OCI-LY3 (cell line): ENCODE data around the gene CD33.
A peak's percentile ranks its signal among the peaks of the same experiment; 100 is the strongest.

Experiments
- H2AFZ ChIP-seq: fragments of 200-600, 300-600 bp; shearing (Covaris generic); 2 replicates; pipeline ENCODE4 v1.6.0; 2014; ENCODE audit warnings: antibody characterized with exemption, low read depth, low read length
- H3K27ac ChIP-seq: fragments of 200-600, 300-600 bp; sonication (generic); 2 replicates; pipeline ENCODE4 v1.5.1; 2014; ENCODE audit warnings: mild to moderate bottlenecking, low read length, moderate library complexity, mixed read lengths
- H3K27me3 ChIP-seq: fragments of 200-600, 300-600 bp; sonication (generic); 2 replicates; pipeline ENCODE4 v1.6.1; 2014; ENCODE audit warnings: low read depth, low read length, mixed read lengths
- H3K36me3 ChIP-seq: fragments of 200-600, 300-600 bp; sonication (generic); replicated peaks from 2 replicates; pipeline ENCODE3; 2014; ENCODE audit warnings: low read depth, low read length, mixed read lengths
- H3K4me1 ChIP-seq: fragments of 300-600, 200-600 bp; sonication (generic); 2 replicates; pipeline ENCODE4 v1.6.1; 2014; ENCODE audit warnings: low read length, mixed read lengths
- H3K4me2 ChIP-seq: fragments of 200-600, 300-600 bp; sonication (generic); 2 replicates; pipeline ENCODE4 v1.6.1; 2014; ENCODE audit warnings: low read length, mixed read lengths
- H3K4me3 ChIP-seq: fragments of 300-600, 200-600 bp; sonication (generic); 2 replicates; pipeline ENCODE4 v1.5.1; 2014; ENCODE audit warnings: antibody characterized with exemption, mild to moderate bottlenecking, low read length, moderate library complexity
- H3K79me2 ChIP-seq: fragments of 300-600, 200-600 bp; shearing (Covaris generic); 2 replicates; pipeline ENCODE4 v1.6.1; 2014; ENCODE audit warnings: mild to moderate bottlenecking, low read length, mixed read lengths
- H3K9ac ChIP-seq: fragments of 300-600, 200-600 bp; shearing (Covaris generic); 2 replicates; pipeline ENCODE4 v1.6.0; 2014; ENCODE audit warnings: mild to moderate bottlenecking, low read length, moderate library complexity
- H3K9me3 ChIP-seq: fragments of 200-600, 300-600 bp; shearing (Covaris generic); 2 replicates; pipeline ENCODE4 v1.6.1; 2014; ENCODE audit warnings: low read length, mixed read lengths; ENCODE audit not compliant: insufficient read depth
- H4K20me1 ChIP-seq: fragments of 200-600, 300-600 bp; sonication (generic); 2 replicates; pipeline ENCODE4 v1.6.1; 2016; ENCODE audit warnings: low read length, mixed read lengths; ENCODE audit not compliant: insufficient read depth
- EZH2phosphoT487 ChIP-seq: fragments of 200-600 bp; shearing (Covaris generic); IDR thresholded peaks from 2 replicates; pipeline ENCODE4 v1.6.1; 2018; ENCODE audit warnings: antibody characterized with exemption, mixed run types, low read depth
- TF ChIP-seq, protein P1 (sequence below): fragments of 200-600, 300-600 bp; sonication (generic); IDR thresholded peaks from 2 replicates; pipeline ENCODE4 v1.5.1; 2014; ENCODE audit warnings: antibody characterized with exemption, low read length, low read depth

Gene CD33

DNA sequence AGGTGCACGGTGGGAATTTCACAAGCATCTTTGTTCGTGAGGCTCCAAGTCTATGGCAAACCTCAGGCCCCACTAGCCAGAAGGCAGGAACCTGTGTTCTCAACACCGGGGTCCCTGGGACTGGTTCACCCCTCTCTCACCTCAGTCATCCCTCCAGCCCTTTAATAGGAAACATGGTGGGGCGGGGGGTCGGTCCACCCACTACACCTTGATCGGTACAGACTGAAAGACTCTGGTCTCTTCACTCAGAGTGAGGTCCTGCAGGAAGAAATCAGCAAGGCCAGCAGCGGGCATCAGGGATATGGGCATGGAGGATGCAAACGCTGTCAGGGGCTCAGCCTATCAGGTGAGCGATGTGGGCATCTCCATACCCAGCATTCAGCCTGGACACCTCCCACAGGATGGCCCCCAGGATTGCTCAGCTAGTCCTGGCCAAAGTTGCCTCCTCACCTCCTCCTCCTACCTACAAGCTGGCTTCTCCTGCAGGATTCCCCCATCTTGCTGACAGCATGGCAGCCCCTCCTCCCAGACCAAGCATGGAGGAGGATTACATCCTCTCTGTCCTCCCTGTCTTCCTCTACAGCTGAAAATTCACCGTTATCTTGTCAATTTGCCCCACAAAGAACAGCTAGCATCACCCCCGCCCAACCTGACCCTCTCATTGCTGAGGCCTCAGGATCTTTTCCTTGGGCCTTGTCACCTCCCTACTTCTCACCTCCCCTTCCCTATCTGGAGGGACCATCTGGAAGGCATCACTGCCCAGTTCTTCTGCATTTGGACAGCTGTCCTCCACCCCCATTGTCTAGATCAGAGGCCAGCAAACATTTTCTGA is 37.3 kb upstream of the CD33 start:
- TF ChIP-seq EZH2phosphoT487: no peak
- TF ChIP-seq, protein P1, sequence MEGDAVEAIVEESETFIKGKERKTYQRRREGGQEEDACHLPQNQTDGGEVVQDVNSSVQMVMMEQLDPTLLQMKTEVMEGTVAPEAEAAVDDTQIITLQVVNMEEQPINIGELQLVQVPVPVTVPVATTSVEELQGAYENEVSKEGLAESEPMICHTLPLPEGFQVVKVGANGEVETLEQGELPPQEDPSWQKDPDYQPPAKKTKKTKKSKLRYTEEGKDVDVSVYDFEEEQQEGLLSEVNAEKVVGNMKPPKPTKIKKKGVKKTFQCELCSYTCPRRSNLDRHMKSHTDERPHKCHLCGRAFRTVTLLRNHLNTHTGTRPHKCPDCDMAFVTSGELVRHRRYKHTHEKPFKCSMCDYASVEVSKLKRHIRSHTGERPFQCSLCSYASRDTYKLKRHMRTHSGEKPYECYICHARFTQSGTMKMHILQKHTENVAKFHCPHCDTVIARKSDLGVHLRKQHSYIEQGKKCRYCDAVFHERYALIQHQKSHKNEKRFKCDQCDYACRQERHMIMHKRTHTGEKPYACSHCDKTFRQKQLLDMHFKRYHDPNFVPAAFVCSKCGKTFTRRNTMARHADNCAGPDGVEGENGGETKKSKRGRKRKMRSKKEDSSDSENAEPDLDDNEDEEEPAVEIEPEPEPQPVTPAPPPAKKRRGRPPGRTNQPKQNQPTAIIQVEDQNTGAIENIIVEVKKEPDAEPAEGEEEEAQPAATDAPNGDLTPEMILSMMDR: no peak
- H3K9ac ChIP-seq: no peak overlapping the region
- no peaks in the 10 kb centered on the region for H3K4me1 ChIP-seq
- no peaks in the 10 kb centered on the region for H4K20me1 ChIP-seq
- H3K4me3 ChIP-seq: no peak overlapping the region
- no peaks in the 10 kb centered on the region for H3K36me3 ChIP-seq
- H3K27me3 ChIP-seq: peaks cover 8% of the 10 kb centered on the region; the same call in 1 of the 2 replicates
- H3K4me2 ChIP-seq: no peak overlapping the region
- H3K79me2 ChIP-seq: no peaks in the 10 kb centered on the region
- H3K9me3 ChIP-seq: no peaks in the 10 kb centered on the region
- no peak overlapping the region for H2AFZ ChIP-seq
- no peak overlapping the region for H3K27ac ChIP-seq

DNA sequence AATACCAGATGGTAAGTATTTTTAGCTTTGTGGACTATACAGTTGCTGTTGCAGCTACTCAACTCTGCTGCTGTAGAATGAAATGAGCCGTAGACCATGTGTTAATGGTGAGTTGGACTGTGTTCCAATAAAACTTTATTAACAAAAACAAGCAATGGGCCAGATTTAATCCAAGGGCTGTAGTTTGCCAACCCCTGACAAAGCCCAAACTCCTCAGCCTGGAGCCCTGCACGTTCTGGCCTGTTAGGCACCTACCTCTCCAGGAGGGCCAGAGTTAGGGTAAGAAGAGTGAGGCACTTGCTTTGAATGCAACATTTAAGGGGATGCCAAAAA is 36.7 kb upstream of the CD33 start:
- Histone ChIP-seq H3K27me3 (peaks cover 8% of the 10 kb centered on the region; the same call in 1 of the 2 replicates), H3K9me3 (no peaks in the 10 kb centered on the region)
- TF ChIP-seq, protein P1: no peak
- TF ChIP-seq EZH2phosphoT487: no peak

DNA sequence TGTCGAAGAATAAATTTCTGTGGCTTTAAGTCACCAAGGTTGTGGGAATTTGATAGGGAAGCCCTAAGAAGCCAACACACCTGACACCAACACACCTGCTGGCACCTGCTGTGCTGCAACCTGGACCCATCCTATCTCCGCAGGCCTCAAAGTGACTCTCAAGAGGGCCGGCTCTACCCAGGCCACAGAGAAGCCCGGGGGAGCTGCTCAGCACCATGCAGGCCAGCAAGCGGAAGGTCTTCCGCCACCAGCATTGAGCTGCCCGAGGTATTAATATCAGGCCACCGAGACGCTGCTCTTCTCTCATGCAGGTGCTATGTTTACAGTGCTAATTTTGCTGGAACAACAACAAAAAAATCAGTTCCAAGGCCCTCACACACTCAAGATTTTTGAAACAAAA is 32.2 kb upstream of the CD33 start:
- H3K27me3 ChIP-seq: peaks cover 8% of the 10 kb centered on the region; the same call in 1 of the 2 replicates
- TF ChIP-seq EZH2phosphoT487: no peak
- TF ChIP-seq, protein P1: no peak

More for the DNA sequence above, 36.7 kb upstream of the CD33 start:
- no peak overlapping the region for H2AFZ ChIP-seq
- H3K4me1 ChIP-seq: no peaks in the 10 kb centered on the region
- no peaks in the 10 kb centered on the region for H4K20me1 ChIP-seq
- H3K27ac ChIP-seq: no peak overlapping the region
- H3K36me3 ChIP-seq: no peaks in the 10 kb centered on the region
- H3K4me2 ChIP-seq: no peak overlapping the region
- H3K79me2 ChIP-seq: no peaks in the 10 kb centered on the region
- H3K4me3 ChIP-seq: no peak overlapping the region
- H3K9ac ChIP-seq: no peak overlapping the region

DNA sequence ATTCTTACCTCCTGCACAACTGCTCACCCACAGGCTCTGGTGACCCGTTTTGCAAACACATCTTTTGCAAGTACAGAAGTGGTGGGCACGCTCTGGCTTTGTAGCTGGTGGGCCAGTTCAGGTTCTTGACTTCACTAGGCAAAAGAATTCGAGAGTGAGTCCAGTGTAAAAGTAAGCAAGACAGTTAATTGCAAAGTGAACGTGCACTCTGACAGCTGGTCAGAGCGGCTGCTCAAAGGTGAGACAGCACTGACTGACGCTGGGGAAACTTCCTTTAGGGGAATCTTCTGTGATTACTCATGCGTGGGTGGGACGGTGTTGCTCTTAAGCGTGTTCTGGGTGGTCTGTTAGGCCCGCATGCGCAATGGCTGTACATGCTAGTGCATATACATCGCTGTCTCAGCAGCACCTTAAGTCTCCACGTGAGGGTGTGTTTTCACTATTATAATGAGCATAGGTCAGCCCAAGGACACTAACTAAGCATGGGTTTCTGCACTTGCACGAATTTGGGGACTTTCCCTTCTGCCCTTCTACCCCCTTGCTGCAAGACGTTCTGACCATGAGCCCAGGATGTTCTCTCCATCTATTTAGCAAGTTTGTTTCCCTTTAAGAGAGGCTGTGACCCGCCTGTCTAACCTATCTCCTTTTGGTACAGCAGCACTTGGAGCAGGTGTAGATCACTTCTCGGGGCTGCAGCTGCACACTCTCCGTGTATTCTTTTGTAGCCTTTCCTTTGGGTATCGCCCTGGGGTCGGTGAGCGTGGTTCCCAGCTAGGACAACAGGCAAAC is 30.2 kb upstream of the CD33 start:
- H3K4me2 ChIP-seq: peak overlapping the region; percentile 40
- no peaks in the 10 kb centered on the region for H3K9me3 ChIP-seq
- H3K36me3 ChIP-seq: no peaks in the 10 kb centered on the region
- H2AFZ ChIP-seq: no peak overlapping the region
- H3K9ac ChIP-seq: no peak overlapping the region
- no peaks in the 10 kb centered on the region for H3K79me2 ChIP-seq
- TF ChIP-seq, protein P1: no peak
- TF ChIP-seq EZH2phosphoT487: no peak
- H3K4me3 ChIP-seq: peak overlapping the region; percentile 41; the same call in 1 of the 2 replicates
- peaks cover 3% of the 10 kb centered on the region; the same call in 1 of the 2 replicates for H3K4me1 ChIP-seq
- H3K27ac ChIP-seq: no peak overlapping the region
- H3K27me3 ChIP-seq: peaks cover 10% of the 10 kb centered on the region; the same call in 1 of the 2 replicates
- H4K20me1 ChIP-seq: no peaks in the 10 kb centered on the region

More for the DNA sequence above, 32.2 kb upstream of the CD33 start:
- Histone ChIP-seq H3K9me3 (no peaks in the 10 kb centered on the region), H3K4me3 (no peak overlapping the region), H3K9ac (no peak overlapping the region), H3K4me1 (peaks cover 3% of the 10 kb centered on the region; the same call in 1 of the 2 replicates), H3K79me2 (no peaks in the 10 kb centered on the region), H3K27ac (no peak overlapping the region), H2AFZ (no peak overlapping the region), H4K20me1 (no peaks in the 10 kb centered on the region), H3K36me3 (no peaks in the 10 kb centered on the region), H3K4me2 (no peak overlapping the region)
